Measurements from ENCODE around the gene AGFG1. TPM values are rescaled to one million over a fixed set of nuclear protein-coding genes. Genes with fewer than 3 reads are reported as not detected.

The AGFG1 gene
- total RNA-seq, 1 donor from 2014 or later, result 71.6 TPM

GRCh38 chr2:227474410-227474809 is 2.5 kb downstream of the AGFG1 start:
- no peak for DNase-seq (ENCODE audit: low read depth, low spot score)
- no peaks in the 10 kb centered on the region for H3K36me3 Mint-ChIP-seq (ENCODE audit: low read depth)
- H3K27ac Mint-ChIP-seq (ENCODE audit: unreplicated experiment), result no peak overlapping the region
- no peaks in the 10 kb centered on the region for H3K9me3 Mint-ChIP-seq
- peaks cover 28% of the 10 kb centered on the region for H3K4me1 Mint-ChIP-seq
- no peaks in the 10 kb centered on the region for H3K27me3 Mint-ChIP-seq (ENCODE audit: low read depth)
- no peak for TF ChIP-seq CTCF (conservative IDR thresholded peaks at IDR 0.05)
- H3K4me3 Mint-ChIP-seq, result peak overlapping the region; percentile 90

GRCh38 chr2:227477291-227477690 is 5.3 kb downstream of the AGFG1 start:
- peaks cover 33% of the 10 kb centered on the region for H3K4me1 Mint-ChIP-seq
- no peak overlapping the region for H3K27ac Mint-ChIP-seq (ENCODE audit: unreplicated experiment)
- TF ChIP-seq CTCF (conservative IDR thresholded peaks at IDR 0.05), result no peak
- H3K36me3 Mint-ChIP-seq (ENCODE audit: low read depth), result no peaks in the 10 kb centered on the region
- DNase-seq (ENCODE audit: low read depth, low spot score), result no peak
- H3K9me3 Mint-ChIP-seq, result no peaks in the 10 kb centered on the region
- no peak overlapping the region for H3K4me3 Mint-ChIP-seq
- H3K27me3 Mint-ChIP-seq (ENCODE audit: low read depth), result no peaks in the 10 kb centered on the region

- no peaks in the 10 kb centered on the region for H3K9me3 Mint-ChIP-seq
- no peak overlapping the region for H3K4me3 Mint-ChIP-seq
- peaks cover 13% of the 10 kb centered on the region for H3K4me1 Mint-ChIP-seq
- H3K36me3 Mint-ChIP-seq (ENCODE audit: low read depth), result peaks cover 6% of the 10 kb centered on the region
- DNase-seq (ENCODE audit: low read depth, low spot score), result no peak
- H3K27ac Mint-ChIP-seq (ENCODE audit: unreplicated experiment), result no peak overlapping the region
- no peaks in the 10 kb centered on the region for H3K27me3 Mint-ChIP-seq (ENCODE audit: low read depth)
- TF ChIP-seq CTCF (conservative IDR thresholded peaks at IDR 0.05), result peak; percentile 50
These were observed 8.0 kb downstream of the AGFG1 start for GRCh38 chr2:227479865-227480475.

GRCh38 chr2:227480528-227480927 is 8.6 kb downstream of the AGFG1 start:
- TF ChIP-seq CTCF (conservative IDR thresholded peaks at IDR 0.05), result no peak

GRCh38 chr2:227482638-227483340 is 10.8 kb downstream of the AGFG1 start:
- H3K27ac Mint-ChIP-seq (ENCODE audit: unreplicated experiment), result no peak overlapping the region
- H3K4me3 Mint-ChIP-seq, result no peak overlapping the region
- H3K36me3 Mint-ChIP-seq (ENCODE audit: low read depth), result peaks cover 16% of the 10 kb centered on the region
- no peaks in the 10 kb centered on the region for H3K27me3 Mint-ChIP-seq (ENCODE audit: low read depth)
- no peak for TF ChIP-seq CTCF (conservative IDR thresholded peaks at IDR 0.05)
- DNase-seq (ENCODE audit: low read depth, low spot score), result no peak
- H3K4me1 Mint-ChIP-seq, result peaks cover 13% of the 10 kb centered on the region
- H3K9me3 Mint-ChIP-seq, result peaks cover 6% of the 10 kb centered on the region

More at GRCh38 chr2:227480528-227480927, 8.6 kb downstream of the AGFG1 start:
- H3K4me3 Mint-ChIP-seq, result no peak overlapping the region
- no peak overlapping the region for H3K27ac Mint-ChIP-seq (ENCODE audit: unreplicated experiment)
- peaks cover 9% of the 10 kb centered on the region for H3K36me3 Mint-ChIP-seq (ENCODE audit: low read depth)
- peaks cover 13% of the 10 kb centered on the region for H3K4me1 Mint-ChIP-seq
- no peak for DNase-seq (ENCODE audit: low read depth, low spot score)
- H3K9me3 Mint-ChIP-seq, result peaks cover under 1% of the 10 kb centered on the region
- H3K27me3 Mint-ChIP-seq (ENCODE audit: low read depth), result no peaks in the 10 kb centered on the region
